COR-L47 (cell line): ENCODE data around the gene LMNB1.
"Not testable (repeated sequence)": the region's sequence is repeated elsewhere in the genome, so short reads cannot be mapped to it uniquely, and the experiment has no call there.

ENCODE experiments used
- DNase-seq: peaks from one replicate; lab custom pipeline; 2025; lab: John Stamatoyannopoulos, UW

LMNB1 gene

DNA sequence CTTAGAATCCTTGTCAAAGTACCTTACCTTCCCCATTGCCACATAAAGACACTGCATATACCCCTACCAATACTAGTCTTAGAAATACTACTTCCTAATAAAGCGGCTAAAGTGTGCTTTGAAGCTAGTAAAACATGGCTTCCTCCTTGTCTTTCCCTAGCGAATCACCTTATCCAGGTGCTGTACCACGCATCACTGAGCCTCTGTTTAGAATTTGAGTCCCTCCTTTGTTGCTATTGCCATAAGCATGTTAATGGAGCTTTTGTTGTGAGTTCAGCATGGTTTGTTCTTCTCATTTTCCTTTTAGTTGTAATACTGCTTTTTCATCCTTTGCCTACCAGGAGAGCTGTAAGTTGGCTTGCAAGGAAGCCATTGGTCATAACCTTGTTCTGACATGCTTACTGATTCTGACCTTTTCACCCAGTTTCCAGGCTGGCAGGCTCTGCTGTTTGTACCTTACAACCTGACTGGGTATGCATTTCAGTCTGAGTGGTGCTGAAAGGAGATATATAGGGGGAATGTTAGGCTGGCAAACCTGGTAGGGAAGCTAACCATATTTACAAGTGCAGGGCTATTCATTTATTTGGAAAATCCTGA lies 49.8 kb downstream of the LMNB1 start:
- DNase-seq: no peak

DNA sequence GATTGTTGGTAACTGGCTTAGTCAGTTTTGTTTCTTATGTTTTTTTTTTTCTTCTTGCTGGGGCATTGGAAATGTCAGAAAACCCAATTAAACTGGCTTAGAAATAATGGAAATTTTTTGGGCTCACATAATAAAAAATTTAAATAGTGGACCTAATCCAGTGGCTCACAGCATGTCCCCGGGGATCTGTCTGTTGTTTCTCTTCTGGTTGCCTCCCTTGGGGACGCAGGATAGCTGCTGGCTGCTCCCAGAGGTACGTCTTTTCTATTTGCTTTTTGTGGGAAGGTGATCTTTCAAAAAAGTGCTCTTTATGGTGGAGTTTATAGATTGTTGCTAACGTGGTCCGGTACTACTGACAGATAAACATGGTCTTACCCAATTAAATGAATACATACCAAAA lies 52.2 kb downstream of the LMNB1 start:
- DNase-seq: no peak

DNA sequence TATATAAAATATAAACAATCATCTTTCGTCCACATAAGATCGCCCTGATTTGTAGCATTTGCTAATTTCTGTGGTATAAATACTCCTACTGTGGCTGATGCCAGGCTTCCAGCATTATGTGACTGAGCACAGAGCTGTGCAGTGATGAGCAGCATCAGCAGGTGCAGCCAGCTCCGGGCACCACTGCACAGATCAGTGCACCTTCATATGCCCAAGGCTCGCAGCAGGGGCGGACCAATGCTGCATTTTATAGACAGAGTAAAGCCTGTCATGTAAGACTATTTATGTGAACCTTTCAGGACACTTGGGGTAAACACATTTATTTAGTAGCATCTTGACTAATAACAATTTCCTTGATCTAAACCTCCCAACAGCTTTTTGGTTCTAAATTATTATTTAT lies 53.1 kb downstream of the LMNB1 start:
- DNase-seq: no peak

DNA sequence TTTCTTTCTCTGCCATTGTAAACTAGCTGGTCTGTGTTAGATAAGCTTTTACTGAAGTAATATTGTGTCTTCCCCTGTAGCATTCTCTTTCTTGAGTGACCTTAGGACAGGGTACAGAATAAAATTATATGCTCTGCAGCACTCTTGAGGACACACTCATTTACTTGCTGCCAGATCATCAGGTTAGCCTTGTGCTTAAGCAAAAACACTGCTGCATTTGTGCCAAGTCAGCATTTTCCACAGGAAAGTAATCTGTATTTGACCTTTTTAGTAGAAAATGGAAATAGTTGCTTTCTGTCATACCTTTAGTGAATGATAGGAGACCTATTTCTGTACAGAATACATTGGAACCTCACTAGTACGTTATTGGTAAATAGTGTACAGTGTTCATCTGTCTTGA lies 54.2 kb downstream of the LMNB1 start:
- no peak for DNase-seq

DNA sequence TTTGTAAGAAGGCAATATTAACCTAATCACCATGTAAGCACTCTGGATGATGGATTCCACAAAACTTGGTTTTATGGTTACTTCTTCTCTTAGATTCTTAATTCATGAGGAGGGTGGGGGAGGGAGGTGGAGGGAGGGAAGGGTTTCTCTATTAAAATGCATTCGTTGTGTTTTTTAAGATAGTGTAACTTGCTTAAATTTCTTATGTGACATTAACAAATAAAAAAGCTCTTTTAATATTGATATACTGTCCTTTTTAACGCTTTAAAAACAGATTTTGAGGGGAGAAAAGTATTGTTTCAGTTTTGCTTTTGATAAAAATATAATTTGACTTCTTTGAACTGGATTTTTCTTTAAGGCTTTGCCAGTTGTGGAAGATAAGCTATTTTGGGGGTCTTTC lies 59.8 kb downstream of the LMNB1 start:
- DNase-seq: no peak

DNA sequence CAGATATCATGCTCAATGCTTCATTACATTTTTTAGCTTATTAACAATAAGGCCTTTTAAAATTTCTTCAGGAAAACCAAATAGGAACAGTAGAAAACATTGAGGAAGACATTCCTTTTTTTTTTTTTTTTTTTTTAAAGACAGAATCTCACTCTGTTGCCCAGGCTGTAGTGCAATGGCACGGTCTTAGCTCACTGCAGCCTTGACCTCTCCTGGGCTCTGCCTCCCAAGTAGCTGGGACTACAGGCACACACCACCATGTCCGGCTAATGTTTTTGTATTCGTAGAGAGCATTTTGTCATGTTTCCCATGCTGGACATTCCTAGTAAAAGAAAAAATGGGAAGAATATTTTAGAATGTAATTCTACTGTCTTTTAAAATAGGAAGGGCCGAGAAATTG lies 60.3 kb downstream of the LMNB1 start:
- no peak for DNase-seq

DNA sequence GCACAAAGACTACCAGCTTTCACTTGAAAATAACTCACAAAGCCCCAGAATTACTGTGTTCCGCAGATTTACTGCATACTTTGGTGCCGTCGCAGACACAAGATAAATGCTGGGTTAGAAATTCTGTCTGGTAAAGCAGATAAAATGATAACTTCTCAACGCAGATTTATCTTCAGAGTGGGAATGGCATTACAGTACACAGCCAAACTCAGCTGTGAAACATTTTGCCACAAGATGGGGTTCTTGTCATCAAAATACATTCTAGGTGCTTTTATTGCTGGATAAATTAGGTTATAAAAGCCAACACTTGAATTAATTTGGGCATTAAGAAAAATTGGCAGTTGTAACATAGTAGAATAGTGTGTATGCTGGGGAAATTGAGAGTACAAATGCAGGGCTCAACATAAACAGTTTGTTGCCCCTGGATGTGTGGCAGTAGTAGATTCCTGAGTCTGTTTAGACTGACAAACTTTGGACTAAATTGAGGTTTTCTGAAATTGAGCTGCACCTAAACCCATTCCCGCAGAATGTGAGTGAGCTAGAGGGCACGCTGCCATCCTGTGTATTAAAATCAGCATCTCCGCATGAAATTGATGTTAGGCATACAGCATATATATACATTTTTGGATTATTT lies 61.1 kb downstream of the LMNB1 start:
- DNase-seq: no peak

DNA sequence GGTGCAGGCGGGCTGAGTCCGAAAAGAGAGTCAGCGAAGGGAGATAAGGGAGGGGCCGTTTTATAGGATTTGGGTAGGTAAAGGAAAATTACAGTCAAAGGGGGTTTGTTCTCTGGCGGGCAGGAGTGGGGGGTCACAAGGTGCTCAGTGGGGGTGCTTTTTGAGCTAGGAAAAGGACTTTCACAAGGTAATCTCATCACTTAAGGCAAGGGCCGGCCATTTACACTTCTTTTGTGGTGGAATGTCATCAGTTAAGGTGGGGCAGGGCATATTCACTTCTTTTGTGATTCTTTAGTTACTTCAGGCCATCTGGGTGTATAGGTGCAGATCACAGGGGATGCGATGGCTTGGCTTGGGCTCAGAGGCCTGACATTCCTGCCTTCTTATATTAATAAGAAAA lies 62.5 kb downstream of the LMNB1 start:
- DNase-seq: not testable (repeated sequence)

DNA sequence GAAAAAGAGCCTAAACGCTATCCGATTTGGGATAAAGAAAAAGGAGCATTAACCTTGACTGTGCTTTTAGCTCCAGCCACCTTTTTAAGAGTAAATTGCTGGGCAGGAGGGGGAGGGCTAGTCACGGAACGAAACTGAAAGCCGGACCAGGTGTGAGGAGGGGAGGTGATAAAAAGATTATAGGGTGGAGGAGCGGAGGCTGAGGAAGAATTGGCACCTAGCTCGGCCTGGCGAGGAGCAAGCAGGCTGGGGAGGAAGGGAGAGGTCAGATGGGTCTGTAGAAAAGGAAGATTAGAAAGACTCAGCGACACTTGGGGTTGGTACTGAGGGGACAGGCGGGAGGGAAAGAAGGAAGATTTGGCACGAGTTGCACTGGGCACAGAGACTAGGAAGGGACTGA lies 66.4 kb downstream of the LMNB1 start:
- DNase-seq: not testable (repeated sequence)

DNA sequence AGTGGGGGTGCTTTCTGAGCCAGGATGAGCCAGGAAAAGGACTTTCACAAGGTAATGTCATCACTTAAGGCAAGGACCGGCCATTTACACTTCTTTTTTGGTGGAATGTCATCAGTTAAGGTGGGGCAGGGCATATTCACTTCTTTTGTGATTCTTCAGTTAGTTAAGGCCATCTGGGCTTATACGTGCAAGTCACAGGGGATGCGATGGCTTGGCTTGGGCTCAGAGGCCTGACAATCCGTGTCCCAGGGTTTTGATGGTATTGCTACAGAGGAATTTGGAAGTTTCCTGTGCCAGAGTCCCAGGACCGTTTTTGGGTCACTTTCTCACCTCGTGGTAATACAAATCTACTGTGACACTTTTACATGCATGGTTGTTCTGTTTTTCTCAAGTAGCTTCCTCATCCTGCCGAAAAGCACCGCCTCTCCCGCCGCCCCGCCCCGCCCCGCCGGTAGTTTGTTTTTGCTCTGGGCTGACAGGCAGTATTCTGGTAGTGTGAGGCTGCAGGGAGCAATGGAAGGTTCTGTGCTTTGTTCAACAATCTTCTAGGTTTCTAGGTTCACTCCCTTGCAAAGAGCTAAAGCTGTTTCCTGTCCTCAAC lies 68.6 kb downstream of the LMNB1 start:
- DNase-seq: not testable (repeated sequence)

DNA sequence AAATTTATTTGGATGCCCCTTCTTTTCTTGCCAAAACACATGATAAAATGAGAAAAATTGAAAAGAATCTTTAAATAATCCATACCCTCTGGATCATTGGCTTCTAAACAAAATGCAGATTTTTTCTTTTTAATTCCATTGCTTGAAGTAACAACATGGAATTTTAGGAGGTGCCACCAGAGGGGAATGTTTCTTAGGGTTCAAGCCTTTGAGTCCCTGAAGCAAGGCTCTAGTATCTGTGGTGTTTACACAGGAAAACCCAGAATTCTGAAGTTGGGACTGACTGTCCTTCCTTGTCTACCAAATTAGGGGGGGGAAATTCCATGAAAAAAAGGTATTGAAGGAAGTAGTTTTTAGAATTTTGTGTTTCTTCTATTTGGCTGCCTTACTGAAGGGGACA lies 69.4 kb downstream of the LMNB1 start:
- DNase-seq: no peak

DNA sequence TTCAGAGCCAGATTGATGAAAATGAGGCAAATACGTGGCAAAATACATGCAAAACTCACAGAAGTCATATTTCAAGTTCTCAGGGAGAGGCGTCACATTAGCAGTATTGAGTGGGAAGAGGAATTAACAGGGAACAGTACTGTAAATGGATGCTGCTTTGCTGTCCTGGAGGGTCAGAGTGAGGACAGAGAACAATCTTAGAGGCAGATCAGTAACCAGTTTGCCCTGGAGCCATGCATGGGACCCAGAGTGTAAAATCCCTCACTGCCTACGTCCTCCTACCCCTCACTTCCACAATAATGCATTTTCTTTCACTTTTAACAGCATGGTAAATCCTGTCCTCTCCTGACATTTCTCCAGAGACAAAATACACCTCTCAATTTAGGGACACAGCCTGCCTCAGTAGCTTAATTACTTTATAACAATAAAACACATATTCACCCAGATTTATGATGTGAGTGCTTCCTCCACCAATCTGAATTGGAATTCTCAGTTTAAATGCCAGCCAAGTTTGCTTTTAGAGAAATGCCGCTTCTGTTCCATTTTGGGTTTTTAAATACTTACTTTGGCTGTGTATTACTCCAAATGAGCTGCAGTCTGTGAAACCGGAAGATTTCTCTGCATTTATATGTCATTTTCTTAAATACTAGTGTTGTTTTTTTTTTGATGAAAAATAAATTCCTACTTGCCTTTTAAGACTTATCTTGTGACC lies 70.0 kb downstream of the LMNB1 start:
- DNase-seq: no peak

DNA sequence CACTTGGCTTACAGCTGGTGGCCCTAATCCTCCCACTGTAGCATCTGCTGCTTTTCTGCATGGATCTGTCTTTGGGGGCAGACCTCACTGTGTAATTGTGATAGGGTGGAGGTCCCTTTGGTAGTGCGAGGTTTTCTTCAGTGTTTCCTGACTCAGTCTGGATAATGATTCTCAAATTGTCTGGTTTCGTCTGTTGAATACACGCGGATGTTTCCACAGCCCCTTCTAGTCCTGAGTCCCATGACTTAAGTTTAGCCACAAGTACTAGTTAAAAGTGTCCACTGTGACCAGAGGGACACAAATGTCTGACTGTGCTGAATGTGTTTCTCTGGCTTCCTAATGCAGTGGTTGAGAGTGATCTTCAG lies 70.5 kb downstream of the LMNB1 start:
- DNase-seq: no peak

DNA sequence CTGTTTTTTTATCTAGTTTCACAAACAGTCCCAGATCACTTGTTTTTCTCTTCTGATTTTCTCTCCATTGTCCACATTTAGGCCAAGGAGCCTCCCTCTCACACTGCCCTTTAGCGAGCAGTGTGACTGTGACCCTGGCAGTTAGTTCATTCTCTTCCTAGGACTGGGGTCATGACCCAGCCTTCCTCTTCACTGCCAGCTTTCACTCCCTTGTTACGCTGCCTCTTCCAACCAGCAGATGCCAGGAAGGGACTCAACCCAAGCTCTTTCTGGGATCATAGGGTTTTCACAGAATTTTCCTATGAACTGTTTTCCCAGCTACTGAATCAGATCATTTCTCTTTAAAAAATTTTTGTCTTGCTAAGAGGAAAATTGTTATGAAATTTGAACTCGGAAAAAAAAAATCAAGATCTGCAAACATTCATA lies 70.9 kb downstream of the LMNB1 start:
- DNase-seq: no peak

DNA sequence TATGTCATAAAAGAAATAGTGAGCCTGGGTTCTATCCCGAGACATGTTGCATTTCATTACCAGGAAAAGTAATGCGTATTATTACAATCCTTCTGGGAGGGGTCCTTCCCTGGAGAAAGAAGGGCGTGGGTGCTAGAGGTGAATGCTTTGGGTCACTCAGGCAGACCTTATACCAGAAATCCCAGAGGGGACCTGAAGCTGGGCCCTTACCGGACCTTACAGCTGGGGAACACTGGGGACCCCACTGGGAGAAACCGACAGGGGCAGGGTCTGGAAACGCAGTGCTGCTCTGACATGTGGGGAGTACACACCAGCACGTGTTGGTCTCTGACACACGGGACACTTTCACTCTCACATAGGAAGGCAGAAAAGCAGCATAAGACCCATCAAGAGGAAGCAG lies 71.3 kb downstream of the LMNB1 start:
- DNase-seq: no peak

DNA sequence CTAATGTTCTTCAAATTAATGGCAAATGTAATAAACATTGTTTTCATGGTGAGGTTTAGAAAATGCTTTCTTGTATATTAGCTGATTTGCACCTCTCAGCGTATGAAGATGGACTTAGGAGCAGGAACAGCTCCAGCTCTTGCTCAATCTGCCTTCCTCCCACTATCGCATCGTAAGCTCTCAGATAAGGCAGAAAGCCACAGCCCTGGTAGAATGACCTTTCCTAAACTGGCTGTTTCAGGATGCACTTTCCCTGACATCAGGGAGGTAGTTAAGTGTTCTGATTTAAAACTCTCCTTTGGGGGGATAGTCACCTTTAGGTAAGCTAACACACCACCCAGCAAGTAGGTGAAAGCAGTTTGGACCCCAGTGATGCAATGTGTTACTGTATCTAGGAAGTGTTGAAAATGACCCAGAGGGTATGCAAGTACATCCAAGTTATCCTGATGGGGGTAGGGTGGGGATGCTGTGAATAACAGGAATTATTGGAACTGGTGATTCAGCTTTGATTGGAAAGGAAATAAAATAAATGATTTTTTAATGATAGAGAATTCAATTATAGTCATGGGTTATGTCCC lies 72.3 kb downstream of the LMNB1 start:
- no peak for DNase-seq

DNA sequence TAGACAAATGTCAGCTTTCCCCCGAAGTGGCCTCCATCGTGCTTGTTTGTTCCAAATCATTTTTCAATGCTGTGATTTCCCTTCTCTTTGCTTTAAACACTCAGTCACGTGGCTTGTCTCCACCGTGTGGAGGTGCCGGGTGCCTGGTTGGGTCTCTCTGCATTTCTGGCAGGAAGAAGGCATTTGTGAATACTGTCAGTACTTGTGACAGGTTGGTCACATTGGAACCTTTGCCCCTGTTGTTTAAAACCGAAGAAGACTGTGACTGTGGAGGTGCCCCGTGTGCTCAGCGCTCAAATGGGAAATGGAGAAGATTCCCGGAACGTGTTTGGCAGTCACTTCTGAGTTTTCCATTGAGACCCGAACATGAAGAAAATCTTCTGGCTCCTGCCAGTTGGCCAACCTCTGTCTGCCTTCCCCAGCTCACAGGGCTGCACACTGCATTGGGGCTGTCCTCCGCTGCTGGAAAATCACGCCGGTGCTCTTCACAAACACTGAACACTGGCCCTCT lies 74.6 kb downstream of the LMNB1 start:
- DNase-seq: no peak

DNA sequence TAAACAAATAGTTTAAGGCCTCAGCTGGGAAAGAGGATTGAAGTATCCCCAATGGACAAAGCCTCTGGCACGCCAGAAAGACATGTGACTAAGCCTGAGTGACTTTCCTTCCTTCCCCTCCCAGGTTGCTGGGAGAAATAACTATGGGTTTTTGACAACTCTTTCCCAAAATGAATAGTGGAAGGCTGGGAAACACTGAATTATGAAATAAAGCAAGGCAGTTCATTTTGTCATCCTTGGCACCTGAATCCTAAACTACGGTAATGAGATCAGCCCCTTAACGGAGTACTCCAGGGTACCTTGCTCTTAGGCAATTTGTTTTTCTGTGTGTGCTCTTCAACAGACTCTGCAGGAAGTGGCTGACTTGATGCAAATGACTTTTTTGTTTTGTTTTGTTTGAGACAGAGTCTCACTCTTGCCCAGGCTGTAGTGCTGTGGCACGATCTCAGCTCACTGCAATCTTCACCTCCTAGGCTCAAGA lies 75.2 kb downstream of the LMNB1 start:
- DNase-seq: no peak

DNA sequence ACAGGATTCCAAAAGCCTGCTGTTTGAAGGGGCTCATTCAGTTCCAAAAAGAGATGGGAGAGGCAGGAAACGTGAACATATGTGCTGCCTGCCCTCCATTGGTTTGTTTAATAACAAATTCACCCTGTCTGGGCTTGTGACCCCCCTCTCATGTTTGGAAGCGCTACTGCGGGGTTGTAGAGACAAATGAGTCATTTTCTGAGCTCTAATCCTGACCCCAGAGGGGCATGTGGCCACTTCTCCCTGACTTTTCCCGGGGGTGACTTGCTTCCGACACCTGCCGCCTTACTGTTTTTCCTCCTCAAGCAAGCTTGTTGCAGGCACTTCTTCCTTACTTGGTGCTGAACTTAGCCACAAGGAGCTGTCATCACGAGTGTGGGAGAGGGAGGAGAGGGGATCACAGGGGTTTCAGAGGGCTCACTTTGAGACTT lies 75.9 kb downstream of the LMNB1 start:
- no peak for DNase-seq

DNA sequence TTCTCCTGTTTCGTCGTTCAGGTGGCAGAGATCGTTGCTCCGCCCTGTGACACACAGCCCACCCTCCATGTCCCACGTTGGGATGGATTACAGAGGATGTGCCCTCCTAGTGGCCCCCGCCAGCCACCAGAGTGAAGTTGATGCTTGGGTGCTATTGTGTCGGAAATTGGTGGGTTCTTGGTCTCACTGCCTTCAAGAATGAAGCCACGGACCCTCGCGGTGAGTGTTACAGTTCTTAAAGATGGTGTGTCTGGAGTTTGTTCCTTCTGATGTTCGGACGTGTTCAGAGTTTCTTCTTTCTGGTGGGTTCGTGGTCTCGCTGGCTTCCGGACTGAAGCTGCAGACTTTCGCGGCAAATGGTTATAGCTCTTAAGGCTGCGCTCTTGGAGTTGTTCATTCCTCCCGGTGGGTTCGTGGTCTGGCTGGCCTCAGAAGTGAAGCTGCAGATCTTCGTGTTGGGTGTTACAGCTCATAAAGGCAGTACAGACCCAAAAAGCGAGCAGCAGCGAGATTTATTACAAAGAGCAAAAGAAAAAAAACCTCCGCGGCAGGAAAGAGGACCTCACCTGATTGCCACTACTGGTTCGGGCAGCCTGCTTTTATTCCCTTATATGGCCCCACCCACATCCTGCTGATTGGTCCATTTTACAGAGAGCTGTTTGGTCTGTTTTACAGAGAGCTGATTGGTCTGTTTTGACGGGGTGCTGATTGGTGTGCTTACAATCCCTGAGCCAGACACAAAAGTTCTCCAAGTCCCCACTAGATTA lies 76.8 kb downstream of the LMNB1 start:
- DNase-seq: not testable (repeated sequence)

DNA sequence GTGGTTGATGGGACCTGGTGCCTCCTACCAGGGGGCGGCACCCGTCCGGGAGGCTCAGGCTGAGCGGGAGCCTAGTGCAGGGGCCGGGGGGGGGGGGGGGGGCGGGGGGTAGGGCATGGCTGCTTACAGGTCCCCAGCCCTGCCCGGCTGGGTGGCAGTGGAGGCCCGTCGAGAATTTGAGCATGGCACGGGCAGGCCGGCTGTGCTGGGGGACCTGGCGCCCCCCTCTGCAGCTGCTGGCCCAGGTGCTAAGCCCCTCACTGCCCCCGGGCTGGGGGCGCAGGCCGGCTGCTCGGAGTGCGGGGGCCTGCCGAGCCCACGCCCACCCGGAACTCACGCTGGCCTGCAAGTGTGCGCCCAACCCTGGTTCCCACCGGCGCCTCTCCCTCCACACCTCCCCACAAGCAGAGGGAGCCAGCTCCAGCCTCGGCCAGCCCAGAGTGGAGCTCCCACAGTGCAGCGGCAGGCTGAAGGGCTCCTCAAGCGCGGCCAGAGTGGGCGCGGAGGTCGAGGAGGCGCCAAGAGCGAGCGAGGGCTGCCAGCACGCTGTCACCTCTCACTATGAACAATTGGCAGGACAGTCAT lies 77.7 kb downstream of the LMNB1 start:
- no peak for DNase-seq
